ENCODE data around the gene SPOCK1.
"Not testable (repeated sequence)": the region's sequence is repeated elsewhere in the genome, so short reads cannot be mapped to it uniquely, and the experiment has no call there.

Gene SPOCK1

DNA sequence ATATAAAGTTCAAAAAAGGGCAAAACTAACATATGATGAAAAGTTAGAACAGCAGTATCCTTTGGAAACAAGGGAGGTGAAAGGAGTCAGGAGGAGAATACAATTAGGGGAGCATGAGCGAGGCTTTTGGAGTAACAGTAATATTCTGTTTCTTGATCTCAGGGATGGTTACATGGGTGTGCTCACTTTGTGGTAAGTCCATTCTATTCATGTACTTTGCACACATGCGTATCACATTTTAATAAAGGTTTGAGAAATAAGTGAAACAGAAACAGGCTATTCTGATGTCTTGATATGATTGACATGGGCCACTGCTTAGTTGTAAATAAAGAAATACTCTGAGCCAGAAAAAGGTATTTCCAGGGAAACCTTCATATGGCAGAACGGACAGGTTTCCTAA lies 208.8 kb downstream of the SPOCK1 start:
- DNase-seq, result no peak

DNA sequence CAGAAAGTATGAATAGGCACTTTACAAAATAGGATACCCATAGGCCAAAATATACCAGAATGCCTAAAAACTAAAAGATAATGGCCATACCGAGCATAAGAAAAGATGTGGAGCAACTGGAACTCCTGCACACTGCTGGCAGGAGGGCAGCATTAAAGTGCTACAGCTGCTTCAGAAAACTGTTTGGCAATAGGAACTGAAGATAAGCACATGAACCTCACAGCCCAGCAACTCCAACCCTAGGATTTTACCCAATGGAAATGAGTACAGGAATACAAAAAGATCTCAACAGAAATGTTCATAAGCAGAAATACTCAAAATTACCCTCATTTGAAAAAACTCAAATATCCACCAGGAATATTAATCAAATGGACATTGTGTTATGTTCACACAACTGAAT lies 209.3 kb downstream of the SPOCK1 start:
- no peak for DNase-seq

DNA sequence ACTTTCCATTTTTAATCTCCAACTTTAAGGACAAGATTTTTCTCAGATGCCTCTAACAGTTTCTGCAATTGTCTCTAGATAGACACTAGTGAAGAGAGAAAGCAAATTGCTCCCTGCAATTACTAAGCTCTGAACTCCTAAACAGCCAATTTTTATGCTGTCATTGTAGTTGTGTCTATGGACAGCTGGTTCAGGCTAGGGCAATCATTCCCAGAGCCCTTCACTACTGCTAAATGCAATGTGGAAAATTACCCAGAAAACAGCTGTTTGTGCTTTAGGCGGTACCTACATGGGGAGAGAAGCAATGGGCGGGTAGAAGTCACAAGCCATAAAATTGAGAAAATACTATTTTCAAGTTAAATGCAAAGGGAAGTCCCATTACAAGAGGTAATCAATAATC lies 211.6 kb downstream of the SPOCK1 start:
- no peak for DNase-seq

DNA sequence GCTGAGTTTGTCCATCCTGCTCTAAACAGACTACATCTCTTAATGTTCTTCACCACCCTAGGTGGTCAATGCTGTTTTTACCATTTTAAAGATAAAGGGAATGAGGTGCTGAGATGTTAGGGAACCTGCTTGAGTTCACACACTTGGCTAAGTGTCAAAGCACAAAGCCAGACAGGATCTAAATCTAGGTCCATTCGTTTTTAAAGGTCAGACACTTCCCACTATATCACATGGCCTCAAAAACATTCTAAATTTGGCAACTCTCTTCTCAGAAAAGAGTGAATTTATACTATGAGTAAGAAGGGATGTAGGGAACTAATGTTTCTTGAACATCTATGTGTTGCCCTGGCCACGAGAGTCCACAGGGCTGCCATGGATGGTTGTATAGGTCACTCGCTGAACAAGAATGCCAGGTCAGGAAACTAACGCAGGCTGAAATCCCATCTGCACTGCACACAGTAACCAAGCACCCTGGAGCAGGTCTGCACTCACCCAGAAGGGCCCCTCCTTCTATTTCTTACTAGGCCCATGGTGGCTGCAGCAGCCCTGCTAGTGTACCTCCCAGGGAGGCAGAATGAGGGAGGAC lies 213.0 kb downstream of the SPOCK1 start:
- no peak for DNase-seq

DNA sequence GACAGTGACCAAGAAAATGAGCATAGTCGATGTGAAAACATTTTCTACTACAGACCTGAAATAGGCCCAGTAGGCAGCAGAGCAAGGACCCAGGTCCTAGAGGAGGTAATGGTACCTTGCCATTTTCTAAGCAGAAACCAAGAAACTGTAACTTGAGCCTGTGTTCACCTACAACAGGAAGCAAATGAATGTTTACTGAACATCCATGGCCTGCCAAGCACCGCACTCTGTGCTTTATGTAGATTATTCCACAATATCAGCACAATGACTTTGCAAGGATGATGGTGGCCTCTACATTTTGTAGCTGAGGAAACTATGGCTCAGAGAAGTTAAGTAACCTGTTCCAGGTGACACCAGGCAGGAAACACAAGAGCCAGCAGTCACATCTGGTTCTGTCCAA lies 215.3 kb downstream of the SPOCK1 start:
- DNase-seq, result no peak

DNA sequence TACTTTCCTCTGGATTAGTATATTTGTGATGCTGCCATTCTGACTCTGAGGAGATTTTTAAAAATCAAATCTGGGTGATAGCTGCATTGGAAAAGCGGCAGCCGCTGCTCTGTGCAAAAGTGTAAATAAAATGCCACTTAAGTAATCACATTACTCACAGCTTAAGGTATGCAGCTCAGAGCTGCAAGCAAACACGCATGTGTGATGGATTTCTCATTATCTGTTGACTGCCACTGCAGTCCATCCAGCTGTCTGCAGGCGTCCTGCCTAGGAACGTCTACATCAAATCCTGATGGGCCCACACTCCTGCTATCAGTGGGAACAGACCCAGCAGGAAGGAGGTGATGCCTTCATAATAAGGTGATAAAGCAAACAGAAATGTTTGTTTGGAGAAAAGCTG lies 216.9 kb downstream of the SPOCK1 start:
- DNase-seq, result no peak

DNA sequence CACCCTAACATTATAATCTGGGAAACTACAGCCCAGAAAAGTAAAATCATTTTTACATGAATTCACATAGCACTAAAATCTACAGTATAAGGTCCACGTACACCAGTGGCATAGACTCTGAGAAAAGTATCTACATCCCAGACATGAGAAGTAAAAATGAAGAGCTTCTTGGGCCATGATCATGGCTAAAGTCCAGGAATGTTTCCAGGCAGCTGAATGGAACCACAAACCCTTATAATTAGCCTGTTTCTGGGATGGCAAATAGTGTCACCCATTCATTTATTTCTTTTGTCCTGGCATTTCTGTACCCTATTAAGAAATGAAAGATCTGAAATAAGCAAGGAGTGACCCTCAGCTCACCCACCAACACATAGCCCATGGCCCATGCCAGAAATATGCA lies 217.9 kb downstream of the SPOCK1 start:
- no peak for DNase-seq

DNA sequence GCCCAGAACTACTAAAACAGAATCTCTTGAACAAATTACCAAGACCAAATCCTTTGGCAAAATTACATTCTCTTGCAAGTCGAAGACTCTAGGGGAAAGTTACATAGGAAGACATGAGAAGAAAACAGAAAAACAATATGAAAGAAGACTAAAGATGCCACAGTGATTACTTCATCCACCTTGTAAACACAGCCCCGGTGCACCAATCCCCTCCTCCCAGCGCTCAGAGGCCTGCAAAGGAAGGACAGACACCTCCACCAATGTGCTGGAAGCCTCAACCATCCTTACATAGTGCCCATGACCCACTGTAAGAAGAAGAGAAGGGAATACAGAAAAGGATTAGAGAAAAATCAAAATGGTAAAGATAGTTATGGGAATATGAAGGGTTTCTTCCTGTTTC lies 218.5 kb downstream of the SPOCK1 start:
- no peak for DNase-seq

DNA sequence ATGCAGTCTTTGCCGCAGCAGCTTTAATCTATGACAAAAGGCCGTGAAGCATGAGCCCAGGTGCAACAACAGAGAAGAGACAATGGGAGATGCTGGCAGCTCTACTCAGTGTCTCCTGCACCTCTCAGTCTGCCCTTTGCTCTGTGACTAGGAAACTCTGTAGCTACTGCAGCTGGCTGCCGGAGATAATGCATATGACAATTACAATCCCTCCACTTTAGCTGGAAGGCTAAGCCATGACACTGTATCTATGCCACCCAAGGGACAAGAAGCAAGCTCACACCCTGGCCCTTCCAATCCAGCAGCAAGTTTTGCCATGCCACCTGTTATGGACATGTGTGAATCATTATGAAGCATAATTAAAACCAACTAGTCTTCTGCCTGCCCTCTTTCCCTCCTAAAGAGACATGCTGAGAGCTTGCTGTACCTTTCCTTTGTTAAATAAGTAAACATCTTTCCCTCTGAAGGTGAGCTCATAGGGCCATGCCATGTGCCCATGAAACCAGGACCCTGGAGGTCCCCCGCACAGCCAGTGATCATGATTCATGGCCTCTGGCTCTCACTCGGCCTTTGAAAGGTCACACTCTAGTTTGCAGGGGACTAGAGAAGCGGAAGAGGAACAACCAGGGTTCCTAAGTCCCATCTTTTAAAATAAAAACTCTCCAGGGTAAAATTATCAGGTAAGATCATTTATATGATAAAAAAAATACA lies 219.4 kb downstream of the SPOCK1 start:
- DNase-seq, result no peak

DNA sequence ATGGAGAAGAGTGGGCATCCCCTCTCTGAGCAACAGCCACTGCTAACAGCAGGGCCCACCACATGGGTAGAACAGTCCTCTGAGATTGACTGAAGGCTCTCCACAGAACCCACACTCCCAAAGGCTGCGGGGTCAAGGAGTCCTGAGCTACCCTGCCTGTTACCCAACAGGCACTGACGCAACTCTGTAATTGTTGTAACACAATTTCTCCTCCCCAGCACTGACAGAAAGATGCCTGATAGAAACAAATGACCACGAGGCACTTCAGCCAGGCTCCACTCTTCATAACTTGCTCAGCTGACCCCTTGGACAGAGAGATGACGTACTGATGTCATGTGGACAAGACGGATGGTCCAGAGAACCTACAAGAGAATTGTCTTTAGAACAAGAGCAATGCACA lies 220.7 kb downstream of the SPOCK1 start:
- DNase-seq, result no peak

DNA sequence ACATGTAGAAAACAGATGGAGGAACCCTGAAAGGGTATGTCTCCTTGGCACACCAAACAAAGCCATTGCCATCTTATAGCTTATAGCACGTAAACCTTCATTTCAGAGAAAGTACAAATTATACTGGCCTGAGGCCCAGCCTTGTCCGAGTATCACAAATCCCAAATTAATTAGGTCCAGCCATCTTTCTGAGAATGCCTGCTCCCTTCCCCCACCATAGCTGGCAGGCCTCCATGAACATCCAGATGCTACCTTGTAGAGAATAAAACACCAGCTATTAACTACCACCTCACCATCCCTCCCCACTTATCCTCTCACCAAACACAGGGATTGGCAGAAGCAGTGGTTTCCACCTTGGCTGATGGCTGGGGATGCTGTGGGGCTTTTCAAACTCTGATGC lies 224.0 kb downstream of the SPOCK1 start:
- no peak for DNase-seq

DNA sequence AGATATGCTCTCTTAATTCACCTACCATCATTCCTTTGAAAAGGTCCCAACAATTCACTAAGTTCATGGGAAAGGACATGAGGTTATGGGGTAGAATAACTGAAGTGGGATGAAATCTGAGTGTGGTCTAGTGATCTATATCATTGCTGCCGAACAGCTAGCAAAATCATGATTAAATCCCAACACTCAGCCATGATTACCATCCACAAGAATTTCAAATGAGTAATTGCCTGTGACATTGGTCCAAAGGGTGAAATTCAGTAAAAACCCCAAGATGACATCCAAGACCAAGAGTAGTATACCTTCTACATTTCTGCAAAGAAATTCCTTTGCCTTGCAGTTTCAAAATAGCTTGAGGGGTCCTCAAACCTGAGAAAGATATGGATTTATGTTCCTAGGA lies 225.6 kb downstream of the SPOCK1 start:
- no peak for DNase-seq

DNA sequence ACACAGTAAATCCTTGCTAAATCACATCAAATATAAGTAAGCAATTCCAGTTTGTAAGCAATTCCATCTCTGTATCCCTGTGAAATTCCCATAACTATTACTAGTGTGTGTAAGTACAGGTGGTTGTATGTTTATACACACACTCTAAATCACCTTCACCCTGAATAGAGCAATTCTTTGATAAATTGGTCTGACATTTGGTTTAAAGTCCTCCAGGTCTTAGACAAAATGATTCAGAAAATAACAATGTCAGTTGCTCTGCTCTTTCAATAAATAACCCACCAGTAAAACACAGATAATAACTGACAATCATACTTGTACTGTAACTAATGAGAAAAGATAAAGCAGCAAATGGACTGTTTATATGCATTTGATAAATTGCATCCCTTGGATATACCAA lies 226.3 kb downstream of the SPOCK1 start:
- no peak for DNase-seq

DNA sequence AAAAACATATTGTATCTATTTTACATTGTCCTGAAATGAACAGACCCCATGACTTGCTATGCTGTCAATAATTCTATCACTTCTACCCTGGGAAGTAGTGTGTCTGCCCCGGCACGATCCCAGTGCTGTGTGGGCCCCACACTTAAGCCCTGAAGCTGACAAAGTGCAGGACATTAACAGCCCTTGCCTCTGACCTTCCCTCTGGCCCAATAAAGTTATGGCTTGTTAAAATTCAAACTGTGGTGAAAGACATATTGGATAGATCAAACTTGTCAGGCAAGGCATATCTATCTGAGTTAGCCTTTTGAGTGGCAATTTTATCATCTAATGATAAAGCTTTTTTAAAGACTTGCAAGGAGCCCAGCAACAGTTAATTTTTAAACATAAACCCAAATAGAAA lies 229.2 kb downstream of the SPOCK1 start:
- DNase-seq, result no peak

DNA sequence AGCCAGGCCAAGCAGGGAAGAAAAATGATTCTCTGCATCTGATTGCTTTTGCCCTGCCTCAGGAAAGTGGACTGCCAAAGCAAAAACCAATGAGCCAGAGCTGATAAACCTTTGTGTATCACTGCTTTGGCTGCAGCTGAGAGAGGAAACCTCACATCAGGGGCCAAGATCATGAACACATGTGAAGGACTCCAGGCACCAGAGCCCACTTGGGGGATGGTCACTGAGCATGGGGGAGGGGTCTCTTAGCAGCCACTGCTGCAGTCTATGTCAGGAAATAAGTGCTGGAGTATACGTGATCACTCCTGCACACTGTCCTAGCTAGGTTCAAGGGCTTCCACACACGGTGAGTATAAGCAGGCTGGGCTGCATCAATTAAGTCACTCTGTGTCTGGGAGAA lies 229.9 kb downstream of the SPOCK1 start:
- no peak for DNase-seq

DNA sequence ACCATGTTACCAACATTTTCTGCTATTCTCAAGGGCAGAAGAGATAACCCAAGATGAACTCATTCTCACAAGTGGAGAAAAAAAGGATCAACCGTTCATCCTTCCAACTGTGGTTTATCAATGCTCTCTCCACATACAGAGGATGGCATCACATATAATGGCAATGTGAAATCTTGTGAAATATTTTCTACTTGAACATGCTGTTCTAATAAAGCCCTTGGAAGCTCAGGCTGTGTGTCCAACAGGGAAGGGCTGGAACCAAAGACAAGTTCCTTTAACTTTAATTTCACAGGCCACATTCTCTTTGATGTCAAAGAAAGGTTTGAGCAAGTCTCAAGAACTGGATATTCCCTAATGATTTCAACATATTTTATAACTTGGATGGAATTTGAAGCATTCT lies 230.5 kb downstream of the SPOCK1 start:
- no peak for DNase-seq

DNA sequence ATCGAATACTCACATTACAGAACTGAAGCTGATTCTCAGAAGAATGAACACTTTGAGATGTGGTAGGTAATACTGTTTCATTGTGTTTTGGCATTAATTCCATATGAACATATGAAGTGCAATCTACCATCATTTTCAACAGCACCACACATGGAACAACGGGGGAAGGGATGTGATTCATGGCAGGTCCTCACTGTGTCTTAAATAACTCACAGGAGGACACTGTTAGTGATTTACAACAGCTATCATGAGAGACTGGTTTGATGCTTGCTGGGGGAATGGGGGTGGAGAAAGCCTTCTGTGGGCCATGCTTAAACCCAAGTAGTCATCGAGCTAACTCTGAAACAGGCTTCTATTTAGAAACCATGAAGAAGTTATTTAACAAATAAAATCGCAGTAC lies 232.9 kb downstream of the SPOCK1 start:
- DNase-seq, result no peak

DNA sequence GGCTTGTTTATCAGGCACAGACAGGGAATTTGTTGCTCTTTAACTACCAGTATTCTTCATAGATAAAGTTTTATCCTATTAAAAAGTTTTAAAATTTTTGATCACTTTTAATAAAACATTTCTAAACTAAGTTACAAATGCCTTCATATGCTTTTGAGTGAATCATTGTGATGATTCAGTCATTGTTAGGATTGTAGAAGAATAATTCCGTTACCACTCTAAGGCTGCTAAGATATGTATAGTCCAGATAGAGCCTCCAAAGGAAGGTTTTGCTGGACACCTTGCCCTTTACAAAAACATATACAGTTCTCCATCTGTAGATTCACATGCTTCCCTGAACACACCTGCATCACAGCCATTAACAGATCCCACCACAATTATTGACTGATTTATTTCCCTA lies 233.7 kb downstream of the SPOCK1 start:
- no peak for DNase-seq

DNA sequence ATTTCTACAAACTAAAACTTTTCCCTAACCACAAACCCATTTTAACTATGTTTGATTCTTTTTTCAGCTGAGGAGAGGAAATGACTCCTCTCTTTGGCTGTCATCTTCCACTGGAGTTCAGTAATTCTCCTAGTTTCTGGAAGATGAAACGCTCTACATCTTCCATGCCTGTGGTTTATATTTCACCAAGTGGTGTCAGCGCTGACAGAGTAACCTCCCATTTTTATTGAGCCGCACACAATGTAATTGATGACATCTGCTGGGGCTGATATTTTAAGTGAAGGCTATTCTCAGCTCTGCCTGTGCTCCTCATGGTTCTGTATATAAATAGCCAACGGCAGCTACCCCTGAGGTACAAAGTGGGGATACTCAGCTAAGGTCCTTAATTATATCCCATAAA lies 234.6 kb downstream of the SPOCK1 start:
- DNase-seq, result no peak

DNA sequence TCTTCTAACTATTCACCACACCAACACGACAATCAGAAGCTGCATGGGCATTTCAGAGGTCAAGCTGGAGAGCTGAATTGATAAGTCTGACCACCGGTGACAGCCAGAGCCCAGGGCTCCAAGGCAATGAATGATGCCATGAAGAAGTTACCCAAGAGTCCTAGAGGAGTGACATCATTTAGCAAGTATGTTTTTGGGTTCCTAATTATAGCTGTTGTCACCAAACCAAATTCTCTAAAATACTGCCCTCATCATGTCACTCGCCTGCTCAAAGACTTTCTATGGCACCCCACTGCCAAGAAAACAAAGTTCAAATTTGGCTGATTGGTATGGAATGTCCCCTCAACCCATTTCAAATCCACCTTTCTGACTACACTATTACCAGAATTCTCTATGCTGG lies 235.1 kb downstream of the SPOCK1 start:
- no peak for DNase-seq

DNA sequence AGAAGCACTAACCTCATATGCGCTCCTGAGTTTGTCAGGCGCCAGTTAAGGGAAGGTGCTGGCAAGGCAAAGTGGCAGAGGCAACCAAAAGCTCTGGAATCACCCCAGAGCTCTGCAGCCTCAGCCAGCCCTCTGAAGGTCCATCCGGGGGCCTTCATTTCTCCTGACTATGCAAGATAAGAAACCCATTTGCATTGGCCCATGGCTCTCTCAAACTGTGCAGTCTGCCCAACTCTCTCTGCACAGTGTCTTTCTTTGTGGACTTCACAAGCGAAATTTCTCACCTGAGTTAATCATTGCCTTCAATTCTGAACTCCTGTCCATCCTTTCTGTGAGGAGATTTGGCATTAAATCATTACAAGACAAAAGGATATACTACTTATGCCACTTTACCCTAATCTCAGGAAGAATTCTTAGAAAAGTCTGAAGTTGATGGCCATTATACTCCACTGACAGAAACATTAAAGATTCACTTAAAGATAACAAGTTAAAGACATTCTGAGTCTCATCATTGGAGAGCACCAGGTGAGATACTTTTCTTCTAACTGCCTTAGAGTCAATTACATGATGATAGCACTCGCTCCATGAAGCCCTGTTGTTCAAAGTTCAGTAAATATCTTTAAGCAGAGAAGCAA lies 235.6 kb downstream of the SPOCK1 start:
- DNase-seq, result no peak

DNA sequence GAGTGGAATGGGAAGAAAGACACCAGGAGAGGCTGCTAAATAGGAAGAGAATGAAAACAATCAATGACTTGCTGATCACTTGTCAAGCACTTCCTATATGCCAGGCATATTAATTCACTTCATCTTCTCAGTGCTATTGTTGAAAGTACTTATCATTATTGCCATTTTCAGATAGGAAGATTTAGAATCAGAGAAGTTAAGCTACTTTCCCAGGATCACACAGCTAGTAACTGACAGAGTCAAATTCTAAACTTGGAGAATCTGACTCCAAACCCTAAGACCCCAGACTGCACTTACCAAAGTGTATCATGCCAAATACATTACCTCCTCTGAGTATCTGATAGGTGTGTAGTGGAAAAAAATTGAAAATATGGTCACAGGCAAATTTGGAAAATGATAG lies 236.3 kb downstream of the SPOCK1 start:
- DNase-seq, result no peak

DNA sequence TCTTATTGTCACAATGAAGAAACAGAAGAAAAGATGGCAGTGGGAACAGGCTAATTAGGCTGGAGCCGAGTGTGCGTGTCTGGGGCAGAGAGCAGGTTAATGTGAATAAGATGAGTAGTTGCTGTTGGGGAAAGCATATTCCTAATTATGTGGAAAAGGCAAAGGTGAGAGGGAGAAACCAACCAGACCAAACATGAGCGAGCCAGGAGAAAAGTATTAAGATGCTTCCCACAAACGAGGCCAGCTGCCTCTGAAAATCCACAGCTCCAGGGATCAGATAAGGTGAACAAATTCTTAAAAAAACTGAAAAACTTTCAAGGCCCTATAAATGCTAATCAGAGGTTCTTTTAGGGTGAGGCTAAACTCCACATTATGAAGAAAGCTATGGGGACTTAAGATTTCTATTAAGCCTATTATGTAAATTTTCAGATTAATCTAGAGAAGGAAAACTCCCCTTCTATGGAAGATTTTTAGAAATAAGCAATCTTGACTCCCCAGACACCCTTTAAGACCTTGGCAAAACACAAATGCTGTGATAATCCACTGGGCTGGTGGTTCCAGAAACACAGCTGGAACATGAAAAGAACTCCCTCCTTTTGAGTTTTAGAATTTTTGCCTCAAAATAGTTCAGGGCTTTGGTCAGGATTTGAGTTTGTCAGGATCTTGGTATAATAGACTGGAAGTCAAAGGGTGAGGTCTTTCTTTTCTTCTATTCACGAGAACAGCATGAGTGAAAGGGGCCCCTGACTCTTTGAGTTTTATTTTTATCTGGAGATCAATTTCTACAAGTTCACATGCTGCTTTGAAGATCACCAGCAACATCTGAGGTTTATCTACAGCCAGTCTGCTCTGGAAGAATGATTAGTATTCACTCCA lies 238.1 kb downstream of the SPOCK1 start:
- no peak for DNase-seq

DNA sequence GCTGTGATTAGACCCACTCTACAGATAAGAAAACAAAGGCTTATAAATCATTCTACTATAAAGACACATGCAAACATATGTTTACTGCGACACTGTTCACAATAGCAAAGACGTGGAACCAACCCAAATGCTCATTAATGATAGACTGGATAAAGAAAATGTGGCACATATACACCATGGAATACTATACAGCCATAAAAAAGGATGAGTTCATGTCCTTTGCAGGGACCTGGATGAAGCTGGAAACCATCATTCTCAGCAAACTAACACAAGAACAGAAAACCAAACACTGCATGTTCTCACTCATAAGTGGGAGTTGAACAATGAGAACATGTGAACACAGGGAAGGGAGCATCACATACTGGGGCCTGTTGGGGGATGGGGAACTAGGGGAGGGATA lies 240.0 kb downstream of the SPOCK1 start:
- not testable (repeated sequence) for DNase-seq
